HG03342 (cell line): Measurements from ENCODE around the gene THADA.

Experiments
- ATAC-seq: cut with Tn5 transposase; IDR thresholded peaks from one replicate; pipeline ENCODE4 v1.9.1; 2021; ENCODE audit warnings: mild to moderate bottlenecking, moderate library complexity; ENCODE audit not compliant: unreplicated experiment

The THADA gene

GRCh38 chr2:43391201-43391877 lies 204.5 kb downstream of the THADA start:
- ATAC-seq: no peak

GRCh38 chr2:43389581-43390466 lies 206.0 kb downstream of the THADA start:
- ATAC-seq: no peak

DNA sequence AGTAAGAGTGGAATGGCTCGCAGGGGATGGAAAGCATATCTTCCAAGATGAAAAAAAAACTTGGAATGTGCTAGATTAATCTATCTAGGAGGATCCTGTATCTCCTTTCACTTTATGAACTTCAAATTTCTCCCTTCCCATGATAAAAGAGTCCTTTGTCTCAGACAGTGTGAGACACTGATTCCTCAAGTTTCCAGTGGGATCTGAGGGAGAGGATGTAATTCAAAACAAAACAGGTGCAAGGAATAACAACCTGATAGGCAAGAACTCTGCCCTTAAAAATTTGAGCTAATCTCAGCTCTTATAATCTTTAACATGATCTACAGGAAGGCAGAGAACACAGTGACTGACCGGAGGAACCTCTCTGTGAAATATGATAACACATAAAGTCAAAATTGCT lies 207.5 kb downstream of the THADA start:
- ATAC-seq: no peak

DNA sequence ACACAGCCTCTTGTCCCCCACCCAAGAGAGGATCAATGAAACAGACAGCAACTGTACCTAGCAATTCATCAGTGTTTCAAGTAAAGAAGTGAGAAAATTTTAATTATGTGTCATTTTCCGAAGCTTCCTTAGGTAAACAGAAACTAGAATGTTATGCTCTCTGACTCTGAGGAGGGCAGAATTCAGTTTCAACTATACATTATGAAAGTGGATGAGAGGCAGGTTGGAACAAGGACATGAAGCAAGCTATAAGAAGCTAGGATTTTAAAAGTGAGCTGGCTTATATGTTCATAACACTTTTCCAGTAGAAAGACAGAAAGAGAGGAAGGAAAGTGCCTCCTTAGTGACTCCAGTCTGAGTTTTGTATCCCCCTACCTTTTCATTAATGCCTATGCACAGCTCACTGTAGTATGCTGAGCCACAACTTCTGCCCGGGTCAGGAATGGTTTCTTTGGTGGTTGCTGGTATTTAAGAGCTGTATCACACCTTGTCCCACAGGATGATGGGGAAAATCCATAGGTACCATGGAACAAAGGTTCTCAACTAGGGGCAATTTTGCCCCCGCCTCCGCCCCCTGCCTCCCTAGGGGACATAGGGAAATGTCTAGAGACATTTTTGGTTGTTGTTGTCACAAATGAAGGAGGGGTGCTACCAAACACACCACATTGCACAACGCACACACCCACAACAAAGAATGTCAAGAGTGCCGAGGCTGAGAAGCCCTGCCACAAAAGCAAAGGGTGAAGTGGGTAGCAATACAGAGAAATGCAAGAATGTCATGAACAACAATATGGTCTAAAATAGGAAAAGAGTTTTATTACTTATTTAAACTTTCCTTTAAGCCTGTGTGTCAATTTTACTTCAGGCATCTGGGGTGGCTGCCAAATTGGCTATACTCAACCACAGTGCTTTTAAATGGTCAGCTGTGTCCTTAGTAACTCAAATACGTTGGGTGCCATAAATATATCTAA lies 208.5 kb downstream of the THADA start:
- peak; percentile 87 for ATAC-seq

- peak; percentile 7 for ATAC-seq
These were observed 209.2 kb downstream of the THADA start for GRCh38 chr2:43386679-43387078.

DNA sequence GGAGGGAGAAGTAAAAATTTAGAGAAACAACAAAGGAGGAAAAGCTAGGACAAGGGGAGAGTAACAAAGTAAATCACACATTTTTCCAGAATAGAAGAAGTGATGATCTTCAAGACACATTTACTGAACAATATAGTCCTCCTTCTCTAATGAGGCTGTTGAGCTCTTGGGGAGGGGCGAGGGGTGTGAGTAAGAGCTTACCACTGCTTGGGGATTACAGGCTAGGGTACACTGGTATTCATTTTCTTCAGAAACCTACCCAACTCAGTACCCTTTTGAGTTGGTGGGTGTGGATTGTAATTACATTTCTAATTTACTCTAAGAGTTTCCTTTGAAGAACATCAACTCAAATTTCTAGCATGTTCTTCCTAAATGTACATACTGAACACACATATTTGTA lies 211.7 kb downstream of the THADA start:
- ATAC-seq: no peak

DNA sequence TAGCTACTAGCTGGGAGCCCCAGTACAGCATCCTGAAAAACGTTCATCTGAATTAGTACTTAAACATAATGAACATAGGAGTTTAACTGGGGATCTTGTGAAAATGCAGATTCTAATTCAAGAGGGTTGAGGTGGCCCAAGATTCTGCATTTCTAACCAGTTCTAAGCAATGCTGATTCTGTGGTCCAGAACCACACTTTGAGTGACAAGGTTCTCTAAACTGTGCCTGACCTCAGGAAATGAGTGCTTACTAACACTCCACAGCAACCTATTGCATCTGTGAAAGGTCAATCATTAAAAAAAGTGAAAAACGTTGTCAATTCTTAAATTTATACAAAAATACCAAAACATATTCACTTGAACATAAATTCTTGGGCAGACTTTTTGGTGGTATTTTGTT lies 212.3 kb downstream of the THADA start:
- no peak for ATAC-seq

GRCh38 chr2:43379494-43379893 lies 216.3 kb downstream of the THADA start:
- no peak for ATAC-seq

DNA sequence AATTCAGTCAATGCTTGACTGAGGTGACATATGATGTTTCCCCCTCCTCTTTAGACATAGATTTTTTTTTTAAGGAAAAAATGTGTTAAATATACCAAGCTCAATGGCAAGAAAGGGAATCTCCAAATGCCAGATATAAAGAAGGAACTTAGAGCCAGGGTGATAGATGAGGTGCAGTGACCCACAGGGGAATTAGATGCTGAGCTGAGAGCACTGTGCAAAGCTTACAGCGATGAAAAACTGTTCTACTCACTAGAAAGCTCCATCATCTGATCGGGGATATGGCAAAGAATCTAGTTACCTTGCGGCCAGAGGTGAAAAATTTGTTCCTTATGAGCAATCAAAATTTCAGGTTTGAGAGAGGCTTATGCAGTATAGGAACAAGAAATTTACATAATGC lies 218.5 kb downstream of the THADA start:
- no peak for ATAC-seq

- no peak for ATAC-seq
These were observed 219.2 kb downstream of the THADA start for GRCh38 chr2:43376523-43377198.

- no peak for ATAC-seq
These were observed 219.9 kb downstream of the THADA start for GRCh38 chr2:43375746-43376522.

- ATAC-seq: no peak
These were observed 223.3 kb downstream of the THADA start for GRCh38 chr2:43372416-43373081.

DNA sequence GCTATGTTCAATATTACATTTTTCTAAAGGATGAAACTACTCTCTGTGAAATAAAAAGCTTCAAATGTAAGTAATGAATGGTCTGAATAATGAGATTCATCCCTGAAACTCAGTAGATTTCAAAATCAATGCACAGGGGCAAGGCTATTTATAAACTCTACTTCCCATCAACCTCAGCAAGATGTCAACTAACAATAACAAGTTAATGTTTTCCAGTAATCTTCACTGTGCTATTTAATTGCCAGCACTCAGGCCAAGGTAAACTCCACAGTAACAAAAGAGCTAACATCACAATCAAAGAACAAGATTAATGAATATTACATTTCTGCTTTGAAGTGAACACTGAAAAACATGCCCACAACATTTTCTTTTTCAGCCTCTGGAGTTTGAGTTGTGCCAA lies 225.1 kb downstream of the THADA start:
- no peak for ATAC-seq

DNA sequence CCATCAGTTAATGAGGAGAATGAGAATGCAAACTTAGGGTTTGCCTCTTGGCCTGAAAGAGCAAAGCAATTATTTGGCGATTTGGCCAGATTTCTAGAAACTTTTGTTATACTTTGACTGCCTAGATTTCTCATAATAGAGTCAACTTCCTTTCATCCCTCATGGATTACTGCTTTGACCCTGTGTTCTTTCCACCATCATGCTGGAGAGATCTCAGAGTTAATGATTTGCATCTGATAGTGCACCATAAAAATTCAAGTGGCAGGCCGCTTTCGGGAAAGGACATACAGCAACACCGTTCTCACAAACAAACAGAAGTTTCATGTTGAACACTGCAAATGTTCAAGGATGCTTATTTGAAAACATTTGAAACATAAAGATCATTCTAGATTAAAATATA lies 225.7 kb downstream of the THADA start:
- ATAC-seq: no peak

DNA sequence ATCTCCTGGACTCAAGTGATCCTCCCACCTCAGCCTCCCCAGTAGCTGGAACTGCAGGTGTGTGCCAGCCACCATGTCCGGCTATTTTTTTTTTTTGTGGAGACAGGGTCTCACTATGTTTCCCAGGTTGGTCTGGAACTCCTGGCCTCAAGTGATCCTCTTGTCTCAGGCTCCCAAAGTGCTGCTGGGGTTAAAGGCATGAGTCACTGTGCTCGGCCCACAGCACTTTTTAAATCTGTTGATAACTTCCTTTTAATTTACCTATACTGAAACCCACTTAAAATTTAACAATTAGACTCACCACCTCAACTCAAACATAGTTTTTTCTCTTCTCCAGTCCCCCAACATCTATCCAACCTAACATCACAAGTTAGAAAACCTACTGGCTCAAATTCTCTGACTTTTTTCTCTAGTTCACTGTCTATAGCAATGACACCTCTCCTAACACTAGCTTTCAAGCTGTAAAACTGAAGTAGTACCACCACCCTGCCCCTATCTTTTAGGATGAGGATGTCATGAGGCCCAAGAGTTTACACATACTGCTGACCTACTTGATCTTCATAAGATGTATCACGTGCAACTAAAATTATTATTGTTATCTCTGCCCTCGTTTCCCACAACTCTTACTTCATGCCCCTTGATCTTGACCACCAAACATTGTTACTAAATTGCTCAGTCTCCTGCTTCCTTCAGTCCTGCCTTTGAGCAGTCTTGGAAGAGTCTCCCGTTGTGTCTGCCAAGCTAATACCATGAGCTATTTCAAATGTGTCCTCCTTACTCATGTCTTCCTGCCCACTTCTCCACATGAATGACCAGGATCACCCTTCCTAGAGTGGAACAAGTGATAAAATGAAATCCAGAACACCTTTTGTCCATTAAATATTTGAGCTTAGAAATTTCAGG lies 227.1 kb downstream of the THADA start:
- ATAC-seq: no peak

- no peak for ATAC-seq
These were observed 228.6 kb downstream of the THADA start for GRCh38 chr2:43367012-43367782.

- no peak for ATAC-seq
These were observed 232.7 kb downstream of the THADA start for GRCh38 chr2:43363120-43363519.

DNA sequence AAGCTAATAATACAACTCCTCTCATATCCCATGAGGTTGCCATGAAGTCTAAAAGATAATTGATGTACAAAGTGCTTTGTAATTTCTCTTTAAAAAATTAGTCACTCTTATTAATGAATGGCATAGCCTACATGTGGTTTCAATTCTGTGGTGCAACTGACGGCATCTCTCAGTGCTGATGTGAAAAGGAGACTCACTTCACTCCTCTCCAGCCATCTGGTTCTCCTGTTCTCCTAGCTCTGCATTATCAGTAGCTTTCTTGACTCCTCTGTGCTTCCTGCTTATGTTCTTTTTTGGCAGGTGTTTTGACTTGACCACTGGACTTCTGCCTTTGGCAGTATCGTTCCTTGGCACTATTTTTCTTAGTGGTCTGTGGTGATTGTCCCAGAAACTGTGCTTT lies 234.6 kb downstream of the THADA start:
- ATAC-seq: no peak
